Hepatocyte (in vitro differentiated cells): ENCODE data around the gene GRIK2. TPM values are rescaled to one million over a fixed set of nuclear protein-coding genes. Genes with fewer than 3 reads are reported as not detected.

ENCODE experiments used
- DNase-seq: peaks from one replicate; pipeline ENCODE4 v3.0.0-alpha.2; 2016; ENCODE audit warnings: low spot score
- H2AFZ ChIP-seq: fragments of 200-600 bp; sonication (generic); 2 replicates; pipeline ENCODE4 v1.6.0; 2016; ENCODE audit warnings: antibody characterized with exemption, mild to moderate bottlenecking
- H3K27ac ChIP-seq: fragments of 200-600 bp; sonication (generic); 2 replicates; pipeline ENCODE4 v1.5.1; 2016; ENCODE audit warnings: mild to moderate bottlenecking
- H3K27me3 ChIP-seq: fragments of 200-600 bp; sonication (generic); 2 replicates; pipeline ENCODE4 v1.6.1; 2016
- H3K36me3 ChIP-seq: fragments of 200-600 bp; sonication (generic); replicated peaks from 2 replicates; pipeline ENCODE4 v1.5.1; 2016; ENCODE audit warnings: low read depth; ENCODE audit not compliant: insufficient read depth
- H3K4me1 ChIP-seq: fragments of 200-600 bp; sonication (generic); 2 replicates; pipeline ENCODE4 v1.5.1; 2016; ENCODE audit warnings: mild to moderate bottlenecking, moderate library complexity; ENCODE audit not compliant: insufficient read depth
- H3K4me2 ChIP-seq: fragments of 200-600 bp; sonication (generic); 2 replicates; pipeline ENCODE4 v1.6.0; 2016
- H3K4me3 ChIP-seq: fragments of 200-600 bp; sonication (generic); 2 replicates; pipeline ENCODE4 v1.5.1; 2016; ENCODE audit warnings: mild to moderate bottlenecking
- H3K79me2 ChIP-seq: fragments of 200-600 bp; sonication (generic); 2 replicates; pipeline ENCODE4 v1.6.0; 2017; ENCODE audit warnings: mild to moderate bottlenecking
- H3K9me2 ChIP-seq: fragments of 200-600 bp; sonication (generic); replicated peaks from 2 replicates; pipeline ENCODE4 v1.6.0; 2017; ENCODE audit warnings: mild to moderate bottlenecking; ENCODE audit not compliant: insufficient read depth
- H3K9me3 ChIP-seq: fragments of 200-600 bp; sonication (generic); 2 replicates; pipeline ENCODE4 v1.5.1; 2016; ENCODE audit warnings: low read depth, mild to moderate bottlenecking
- H4K20me1 ChIP-seq: fragments of 200-600 bp; sonication (generic); 2 replicates; pipeline ENCODE4 v1.6.0; 2016; ENCODE audit warnings: mild to moderate bottlenecking; ENCODE audit not compliant: insufficient read depth, poor library complexity, severe bottlenecking
- CTCF ChIP-seq: fragments of 200-600 bp; sonication (generic); IDR thresholded peaks from 2 replicates; pipeline ENCODE4 v1.5.1; 2016; ENCODE audit warnings: antibody characterized with exemption, mild to moderate bottlenecking; ENCODE audit not compliant: poor library complexity
- EZH2 ChIP-seq: fragments of 200-600 bp; sonication (generic); IDR thresholded peaks from 2 replicates; pipeline ENCODE4 v1.6.1; 2016; ENCODE audit warnings: antibody characterized with exemption, mild to moderate bottlenecking, borderline replicate concordance
- EZH2phosphoT487 ChIP-seq: fragments of 200-600 bp; sonication (generic); IDR thresholded peaks from one replicate; pipeline ENCODE4 v1.6.1; 2018; ENCODE audit warnings: antibody characterized with exemption, mild to moderate bottlenecking, low read depth, moderate library complexity; ENCODE audit not compliant: unreplicated experiment, severe bottlenecking
- WGBS: methylation state at CpG from one replicate; pipeline ENCODE4 v1.1.6; 2016; ENCODE audit warnings: low lambda C conversion rate; ENCODE audit errors: missing lambda C conversion rate; 5-methylcytosine and 5-hydroxymethylcytosine counted together
- polyA plus RNA-seq: library from polyadenylated mRNA; unstranded; fragments of >200 nt; fragmentation: Nextera tagmentation; extraction: Ambion mirVana; gene quantifications from 2 replicates; pipeline ENCODE4 v1.2.1, GENCODE V29; 2016
- total RNA-seq: library from RNA; depleted of rRNA; stranded (reverse); fragments of >200 nt; gene quantifications from 2 replicates; pipeline ENCODE4 v1.2.3, GENCODE V29; 2014

The GRIK2 gene
- total and polyA plus RNA-seq, 2 experiments from 2014 or later = 5.8 to 6.2 TPM

- Histone ChIP-seq H3K9me2 (no peaks in the 10 kb centered on the region), H3K79me2 (no peaks in the 10 kb centered on the region), H3K4me2 (no peak overlapping the region), H3K27ac (no peak overlapping the region), H2AFZ (no peak overlapping the region), H3K27me3 (no peaks in the 10 kb centered on the region), H3K4me3 (no peak overlapping the region), H4K20me1 (no peaks in the 10 kb centered on the region), H3K36me3 (no peaks in the 10 kb centered on the region), H3K4me1 (peaks cover 5% of the 10 kb centered on the region), H3K9me3 (no peaks in the 10 kb centered on the region)
- DNase-seq = no peak
- TF ChIP-seq CTCF (no peak), EZH2phosphoT487 (no peak), EZH2 (no peak)
These were observed 212.4 kb downstream of the GRIK2 start for GRCh38 chr6:101605874-101606273.

- no peak overlapping the region for H3K27ac ChIP-seq
- H3K79me2 ChIP-seq = no peaks in the 10 kb centered on the region
- H4K20me1 ChIP-seq = no peaks in the 10 kb centered on the region
- TF ChIP-seq EZH2phosphoT487 = no peak
- TF ChIP-seq EZH2 = no peak
- TF ChIP-seq CTCF = no peak
- H3K27me3 ChIP-seq = no peaks in the 10 kb centered on the region
- no peaks in the 10 kb centered on the region for H3K9me3 ChIP-seq
- H3K4me3 ChIP-seq = no peak overlapping the region
- H3K4me1 ChIP-seq = peaks cover 5% of the 10 kb centered on the region
- 61% methylated on average over 4 of the region's 4 CpGs for WGBS
- H3K36me3 ChIP-seq = no peaks in the 10 kb centered on the region
- H3K9me2 ChIP-seq = no peaks in the 10 kb centered on the region
- H3K4me2 ChIP-seq = no peak overlapping the region
- DNase-seq = no peak
- no peak overlapping the region for H2AFZ ChIP-seq
These were observed 213.7 kb downstream of the GRIK2 start for GRCh38 chr6:101607111-101607690.

- Histone ChIP-seq H3K9me3 (no peaks in the 10 kb centered on the region), H2AFZ (no peak overlapping the region), H3K4me2 (no peak overlapping the region), H3K36me3 (no peaks in the 10 kb centered on the region), H4K20me1 (no peaks in the 10 kb centered on the region), H3K27me3 (no peaks in the 10 kb centered on the region), H3K4me1 (peaks cover 5% of the 10 kb centered on the region), H3K27ac (no peak overlapping the region), H3K9me2 (no peaks in the 10 kb centered on the region), H3K79me2 (no peaks in the 10 kb centered on the region), H3K4me3 (no peak overlapping the region)
- no peak for DNase-seq
- TF ChIP-seq EZH2phosphoT487 = no peak
- no peak for TF ChIP-seq EZH2
- TF ChIP-seq CTCF = no peak
These were observed 215.2 kb downstream of the GRIK2 start for GRCh38 chr6:101608703-101609102.

- H3K4me1 ChIP-seq = no peaks in the 10 kb centered on the region
- no peaks in the 10 kb centered on the region for H3K36me3 ChIP-seq
- no peaks in the 10 kb centered on the region for H3K9me2 ChIP-seq
- 40% methylated on average over 2 of the region's 2 CpGs for WGBS
- no peaks in the 10 kb centered on the region for H3K9me3 ChIP-seq
- no peak overlapping the region for H3K4me3 ChIP-seq
- H3K27me3 ChIP-seq = no peaks in the 10 kb centered on the region
- TF ChIP-seq EZH2 (no peak), EZH2phosphoT487 (no peak), CTCF (no peak)
- H4K20me1 ChIP-seq = no peaks in the 10 kb centered on the region
- no peak overlapping the region for H2AFZ ChIP-seq
- DNase-seq = no peak
- H3K79me2 ChIP-seq = no peaks in the 10 kb centered on the region
- H3K4me2 ChIP-seq = no peak overlapping the region
- no peak overlapping the region for H3K27ac ChIP-seq
These were observed 220.0 kb downstream of the GRIK2 start for GRCh38 chr6:101613556-101613955.
